Activated CD8-positive, alpha-beta T cell treated with anti-CD3 and anti-CD28 coated beads for 36 hours (primary cell): Measurements from ENCODE around the gene RPLP2. TPM values are rescaled to one million over a fixed set of nuclear protein-coding genes. Genes with fewer than 3 reads are reported as not detected.

Experiments
- ATAC-seq: fragments of 200-7000 bp; cut with Tn5 transposase; one replicate; pipeline ENCODE4 v1.10.0; 2021; ENCODE audit warnings: mild to moderate bottlenecking, moderate library complexity
- CTCF ChIA-PET: fragments of 350-600 bp; sonication (Branson Sonifier 250); formaldehyde crosslinking; loops from one replicate; lab custom pipeline; 2021; ENCODE audit warnings: antibody characterized with exemption; lab: Charles Lee
- POLR2A ChIA-PET: fragments of 350-600 bp; sonication (Branson Sonifier 250); formaldehyde crosslinking; loops from one replicate; lab custom pipeline; 2021; ENCODE audit warnings: antibody characterized with exemption; lab: Charles Lee
- DNase-seq: peaks from one replicate; pipeline ENCODE4 v3.0.0-alpha.2; 2020
- H3K27ac Mint-ChIP-seq: one replicate; pipeline ENCODE4 v1.8.0; 2021; ENCODE audit warnings: mild to moderate bottlenecking, mixed read lengths
- H3K27me3 Mint-ChIP-seq: one replicate; pipeline ENCODE4 v1.8.0; 2021; ENCODE audit warnings: mixed read lengths
- H3K36me3 Mint-ChIP-seq: one replicate; pipeline ENCODE4 v1.8.0; 2021; ENCODE audit warnings: low read depth, mixed read lengths
- H3K4me1 Mint-ChIP-seq: one replicate; pipeline ENCODE4 v1.8.0; 2021; ENCODE audit warnings: low read depth, mixed read lengths
- H3K4me3 Mint-ChIP-seq: one replicate; pipeline ENCODE4 v1.8.0; 2021; ENCODE audit warnings: mild to moderate bottlenecking, moderate library complexity, mixed read lengths
- H3K9me3 Mint-ChIP-seq: one replicate; pipeline ENCODE4 v1.8.0; 2021; ENCODE audit warnings: mixed read lengths
- CTCF ChIP-seq: fragments of 200-600 bp; IDR thresholded peaks from one replicate; pipeline ENCODE4 v1.8.0; 2022; ENCODE audit warnings: antibody characterized with exemption, mild to moderate bottlenecking
- intact Hi-C: fragments of 100-400 bp; cut with micrococcal nuclease; formaldehyde crosslinking; loops from one replicate; pipeline ENCODE4 v1.10.0; 2022
- total RNA-seq, 2 experiments: library from RNA; stranded (reverse); gene quantifications; one replicate each; pipeline ENCODE4 v1.2.3, GENCODE V29; 2021

Gene RPLP2
- total RNA-seq, 2 experiments from 2014 or later = 3,638 to 3,686 TPM

DNA sequence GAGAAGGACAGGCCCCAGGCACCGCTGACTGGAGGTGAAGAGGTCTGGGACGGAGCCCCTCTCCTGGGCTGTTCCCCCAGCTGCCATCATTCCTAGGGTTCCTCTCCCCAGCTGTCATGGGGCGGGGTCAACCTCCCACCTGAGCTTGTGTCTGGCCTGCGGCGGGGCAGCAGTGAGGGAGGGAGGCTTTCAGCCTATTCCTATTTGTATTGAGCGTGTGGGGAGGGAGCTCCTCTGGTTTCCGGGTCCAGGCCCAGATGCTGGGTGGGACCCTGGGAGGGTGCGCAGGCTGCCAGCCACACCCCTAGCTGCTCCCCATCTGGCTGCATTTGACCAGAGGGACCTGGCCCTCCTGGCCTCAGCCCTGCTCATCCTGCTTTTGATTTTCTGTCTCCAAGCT is 46.6 kb downstream of the RPLP2 start:
- ChIA-PET CTCF (interaction anchor here (0.8 to 1.0 kb wide), 2 partner anchors 8 to 10 kb away, joined by 3 read pairs; no protein-coding TSS in a partner anchor), POLR2A (interaction anchor here (1.6 kb wide), 1 partner anchor 10 kb away, joined by 4 read pairs; no protein-coding TSS in a partner anchor)
- ATAC-seq (no peak), DNase-seq (no peak)
- no peaks in the 10 kb centered on the region for H3K9me3 Mint-ChIP-seq
- H3K27ac Mint-ChIP-seq = no peak overlapping the region
- H3K4me1 Mint-ChIP-seq = peaks cover 3% of the 10 kb centered on the region
- no peaks in the 10 kb centered on the region for H3K36me3 Mint-ChIP-seq
- no peak overlapping the region for H3K4me3 Mint-ChIP-seq
- intact Hi-C loops = no loop called here
- no peak for TF ChIP-seq CTCF
- no peaks in the 10 kb centered on the region for H3K27me3 Mint-ChIP-seq

DNA sequence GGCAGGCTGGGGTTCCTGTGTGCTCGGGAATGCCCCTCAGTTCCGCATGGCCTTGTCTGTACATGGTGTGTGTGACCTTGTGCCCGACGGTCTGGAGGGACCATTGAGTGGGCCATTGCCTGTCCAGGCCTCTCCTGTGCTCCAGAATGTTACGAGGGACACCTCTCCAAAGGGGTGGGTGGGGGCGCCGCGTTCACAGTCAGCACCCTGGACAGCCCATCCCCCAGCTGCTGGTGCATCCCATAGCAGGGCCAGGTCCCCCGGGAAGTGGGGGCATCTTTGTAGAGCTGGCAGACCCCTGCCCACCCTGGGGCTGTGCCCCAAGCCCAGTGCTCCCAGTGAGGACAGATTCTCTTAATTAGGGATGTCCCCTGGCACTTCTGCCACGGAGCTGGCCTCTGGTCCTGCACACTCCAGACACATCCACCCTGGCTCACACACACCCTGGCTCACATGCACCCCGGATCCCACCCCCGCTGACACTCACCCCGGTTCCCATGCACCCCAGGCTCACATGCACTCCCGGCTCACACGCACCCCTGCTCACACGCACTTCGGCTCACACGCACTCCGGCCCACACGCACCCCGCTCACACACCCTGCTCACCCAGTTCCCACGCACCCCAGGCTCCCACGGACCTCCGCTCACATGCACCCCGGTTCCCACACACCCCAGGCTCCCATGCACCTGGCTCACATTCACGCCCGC is 48.4 kb downstream of the RPLP2 start:
- Mint-ChIP-seq H3K36me3 (no peaks in the 10 kb centered on the region), H3K27me3 (no peaks in the 10 kb centered on the region), H3K27ac (no peak overlapping the region), H3K4me1 (peaks cover 3% of the 10 kb centered on the region), H3K9me3 (no peaks in the 10 kb centered on the region), H3K4me3 (no peak overlapping the region)
- ATAC-seq (no peak), DNase-seq (no peak)
- intact Hi-C loops = no loop called here
- TF ChIP-seq CTCF = no peak
- ChIA-PET POLR2A (no interaction called here), CTCF (no interaction called here)

GRCh38 chr11:858762-859339 is 49.1 kb downstream of the RPLP2 start:
- intact Hi-C loops = no loop called here
- H3K4me3 Mint-ChIP-seq = no peak overlapping the region
- H3K36me3 Mint-ChIP-seq = no peaks in the 10 kb centered on the region
- no peaks in the 10 kb centered on the region for H3K27me3 Mint-ChIP-seq
- H3K9me3 Mint-ChIP-seq = no peaks in the 10 kb centered on the region
- DNase-seq (no peak), ATAC-seq (no peak)
- peaks cover 3% of the 10 kb centered on the region for H3K4me1 Mint-ChIP-seq
- ChIA-PET CTCF (no interaction called here), POLR2A (no interaction called here)
- no peak overlapping the region for H3K27ac Mint-ChIP-seq
- no peak for TF ChIP-seq CTCF

- DNase-seq (no peak), ATAC-seq (no peak)
- ChIA-PET POLR2A (no interaction called here), CTCF (no interaction called here)
- Mint-ChIP-seq H3K4me3 (no peak overlapping the region), H3K27ac (no peak overlapping the region), H3K9me3 (no peaks in the 10 kb centered on the region), H3K4me1 (peaks cover 3% of the 10 kb centered on the region), H3K36me3 (no peaks in the 10 kb centered on the region), H3K27me3 (no peaks in the 10 kb centered on the region)
- intact Hi-C loops = no loop called here
- TF ChIP-seq CTCF = no peak
These were observed 49.8 kb downstream of the RPLP2 start for GRCh38 chr11:859394-860131.
